Kidney (tissue), 14 donors: ENCODE results near the gene ANKZF1. TPM values are rescaled to one million over a fixed set of nuclear protein-coding genes. Genes with fewer than 3 reads are reported as not detected.

Source experiments
- DNase-seq, 5 donors: peaks; one replicate each; pipeline ENCODE4 v3.0.0-alpha.2; 2013 to 2020
- FAIRE-seq: peaks from 2 replicates; lab custom pipeline; 2012; peaks lifted over from hg19 to GRCh38; lab: Jason Lieb, UNC
- H3K27ac ChIP-seq, 2 donors: one replicate each; pipeline ENCODE4 v1.7.0; 2013; ENCODE audit warnings: low read depth in 2 of 2, low read length in 2 of 2, inconsistent platforms in 1 of 2
- H3K27me3 ChIP-seq: one replicate; pipeline ENCODE4 v1.7.1; 2013; ENCODE audit warnings: low read length, inconsistent platforms; ENCODE audit not compliant: control insufficient read depth, insufficient read depth
- H3K36me3 ChIP-seq, 3 donors: one replicate each; pipeline versions ENCODE4 v1.7.0 to v1.7.1; 2013; ENCODE audit warnings: low read length in 3 of 3, control low read depth in 1 of 3, inconsistent platforms in 1 of 3; ENCODE audit not compliant: insufficient read depth in 3 of 3, control insufficient read depth in 2 of 3
- H3K4me1 ChIP-seq, 3 donors: one replicate each; pipeline versions ENCODE4 v1.7.0 to v1.7.1; 2013; ENCODE audit warnings: low read length in 3 of 3, inconsistent platforms in 1 of 3, low read depth in 1 of 3; ENCODE audit not compliant: control insufficient read depth in 2 of 3, insufficient read depth in 2 of 3
- H3K4me3 ChIP-seq, 3 donors: one replicate each; pipeline versions ENCODE4 v1.7.0 to v1.8.1; 2013; ENCODE audit warnings: low read length in 3 of 3, control low read depth in 1 of 3, inconsistent platforms in 1 of 3
- H3K9ac ChIP-seq, 3 donors: one replicate each; pipeline versions ENCODE4 v1.7.0 to v1.7.1; 2013; ENCODE audit warnings: low read length in 3 of 3, control low read depth in 1 of 3, inconsistent platforms in 1 of 3
- H3K9me3 ChIP-seq, 3 donors: one replicate each; pipeline versions ENCODE4 v1.7.0 to v1.7.1; 2013; ENCODE audit warnings: low read length in 3 of 3, control low read depth in 1 of 3, inconsistent platforms in 1 of 3; ENCODE audit not compliant: control insufficient read depth in 2 of 3, insufficient read depth in 1 of 3
- CTCF ChIP-seq: IDR thresholded peaks from 3 replicates; pipeline ENCODE4 v1.5.1; 2012; ENCODE audit warnings: mild to moderate bottlenecking, moderate library complexity, borderline replicate concordance; ENCODE audit not compliant: insufficient read depth; ENCODE audit errors: extremely low read depth
- intact Hi-C: fragments of 100-400 bp; cut with DNase I; formaldehyde crosslinking; loops from one replicate; pipeline ENCODE4 v1.11.1; 2022
- polyA plus RNA-seq: library from polyadenylated mRNA; stranded (reverse); fragments of 350-450 nt; fragmentation: Illumina TruSeq; extraction: RNeasy Lipid Tissue Mini Kit (QIAGEN cat#74804); gene quantifications from one replicate; pipeline ENCODE4 v1.2.3, GENCODE V29; 2014; ENCODE audit warnings: low read depth, low replicate concordance; ENCODE audit not compliant: insufficient read depth
- total RNA-seq: library from RNA; stranded (reverse); fragmentation: NEBNext Ultra II Directional; extraction: Animal tissue kit (Norgen Biotek cat#: 25700); gene quantifications from one replicate; pipeline ENCODE4 v1.2.1, GENCODE V29; 2021
- donor health status: control.
- donor health status: control.
- donor health status: control.
- donor health status: control.
- donor health status: control.
- donor health status: DM: yes; HTN: yes; CAD: no.
- donor health status: Normal renal cell carcinoma (clear cell type).

ANKZF1 gene
- total and polyA plus RNA-seq, 2 donors from 2014 or later, result 26.6 to 48.9 TPM

DNA sequence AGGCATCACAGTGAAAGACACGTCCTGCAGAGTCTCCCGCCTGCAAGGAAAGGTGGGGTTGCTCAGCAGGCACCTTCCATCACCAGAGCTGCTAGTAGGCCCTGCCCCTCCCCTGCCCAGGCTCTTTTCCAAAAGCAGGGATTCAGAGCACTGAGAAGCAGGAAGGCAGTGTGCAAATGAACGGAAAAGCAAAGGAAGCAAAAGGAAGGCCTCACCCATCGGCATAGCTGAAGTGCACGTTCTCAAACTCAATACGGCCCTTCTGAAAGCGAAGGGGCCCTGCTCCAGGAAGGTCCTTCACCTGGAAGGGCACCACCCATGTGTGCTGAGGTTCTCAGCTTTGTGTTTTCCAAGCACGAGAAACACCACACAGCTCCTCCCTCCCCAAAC, 16.6 kb upstream of the ANKZF1 start:
- peaks cover 2 to 37% (median 20%) of the 10 kb centered on the region in 3 donors for H3K36me3 ChIP-seq
- intact Hi-C loops, result no loop called here

DNA sequence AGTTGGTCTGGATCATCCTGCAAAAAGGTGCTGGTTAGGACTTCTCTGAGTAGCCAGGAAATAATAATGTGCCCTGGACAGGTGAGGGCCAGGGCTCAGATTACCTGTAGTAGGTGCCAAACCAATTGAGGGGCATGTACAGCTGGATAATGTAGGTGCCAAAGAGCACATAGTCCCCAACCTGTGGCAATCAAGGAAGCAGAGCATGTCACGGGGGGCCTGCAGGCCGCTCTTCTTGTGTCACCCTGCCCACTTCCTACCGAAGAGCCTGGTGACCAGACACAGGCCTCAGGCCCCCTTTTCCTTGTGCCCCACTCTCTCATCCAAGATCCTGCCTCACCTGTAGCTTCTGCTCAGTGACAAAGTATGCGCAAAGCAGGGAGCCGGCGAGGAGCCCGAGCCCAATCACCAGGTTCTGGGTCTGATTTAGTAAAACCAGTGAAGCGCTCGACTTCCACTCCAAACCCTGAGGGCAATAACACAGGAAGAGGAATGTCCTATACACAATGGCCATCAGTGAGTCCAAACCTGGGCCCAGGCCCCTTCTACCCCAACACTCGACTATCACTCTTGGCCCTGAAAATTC, 16.0 kb upstream of the ANKZF1 start:
- no peak overlapping the region for H3K27ac ChIP-seq
- DNase-seq, result no peak
- intact Hi-C loops, result no loop called here
- no peak for TF ChIP-seq CTCF
- H3K9ac ChIP-seq, result no peak overlapping the region
- H3K4me3 ChIP-seq, result no peak overlapping the region
- peaks cover 0 to 6% (median 0%) of the 10 kb centered on the region in 3 donors for H3K4me1 ChIP-seq
- peaks cover 2 to 31% (median 16%) of the 10 kb centered on the region in 3 donors for H3K36me3 ChIP-seq
- no peak for FAIRE-seq
- no peaks in the 10 kb centered on the region for H3K9me3 ChIP-seq
- no peaks in the 10 kb centered on the region for H3K27me3 ChIP-seq

More for the DNA sequence above, 16.6 kb upstream of the ANKZF1 start:
- TF ChIP-seq CTCF, result no peak
- Histone ChIP-seq H3K27me3 (no peaks in the 10 kb centered on the region), H3K9me3 (no peaks in the 10 kb centered on the region), H3K9ac (no peak overlapping the region), H3K4me1 (peaks cover 0 to 4% (median 2%) of the 10 kb centered on the region in 3 donors), H3K4me3 (no peak overlapping the region), H3K27ac (no peak overlapping the region)
- FAIRE-seq (no peak), DNase-seq (no peak)

GRCh38 chr2:219214141-219214540, 15.5 kb upstream of the ANKZF1 start:
- no peak for TF ChIP-seq CTCF
- FAIRE-seq (no peak), DNase-seq (no peak)
- Histone ChIP-seq H3K4me3 (no peak overlapping the region), H3K9me3 (no peaks in the 10 kb centered on the region), H3K27me3 (no peaks in the 10 kb centered on the region), H3K27ac (no peak overlapping the region), H3K4me1 (peaks cover 0 to 9% (median 2%) of the 10 kb centered on the region in 3 donors), H3K9ac (no peak overlapping the region), H3K36me3 (peaks cover 2 to 26% (median 10%) of the 10 kb centered on the region in 3 donors)
- intact Hi-C loops, result no loop called here
